ENCODE results near the gene MTA2.

MTA2 gene

GRCh38 chr11:62544581-62545436 is 56.9 kb downstream of the MTA2 start:
- ATAC-seq, result peak; percentile 0; the same call in 2 of the 3 replicates

GRCh38 chr11:62543680-62544444 is 57.8 kb downstream of the MTA2 start:
- no peak for ATAC-seq
- TF ChIP-seq ISL1 (CRISPR knock-in tag; IDR thresholded peaks at IDR 0.05) (no peak), ARNTL (CRISPR knock-in tag; IDR thresholded peaks at IDR 0.05; ENCODE audit: borderline replicate concordance, low read depth) (no peak), OSR1 (CRISPR knock-in tag; IDR thresholded peaks at IDR 0.05) (no peak), TOX (CRISPR knock-in tag; IDR thresholded peaks at IDR 0.05; ENCODE audit: borderline replicate concordance) (no peak), GLIS3 (CRISPR knock-in tag; IDR thresholded peaks at IDR 0.05) (no peak), TCF4 (CRISPR knock-in tag; IDR thresholded peaks at IDR 0.05; ENCODE audit: borderline replicate concordance) (no peak), ZNF70 (CRISPR knock-in tag; IDR thresholded peaks at IDR 0.05) (no peak), PPARA (CRISPR knock-in tag; IDR thresholded peaks at IDR 0.05; ENCODE audit: borderline replicate concordance) (no peak), RARB (CRISPR knock-in tag; IDR thresholded peaks at IDR 0.05) (no peak), ZFP3 (CRISPR knock-in tag; IDR thresholded peaks at IDR 0.05) (no peak), ESRRG (CRISPR knock-in tag; IDR thresholded peaks at IDR 0.05) (no peak), ZNF565 (CRISPR knock-in tag; conservative IDR thresholded peaks at IDR 0.05; ENCODE audit: low read depth) (no peak), BACH2 (CRISPR knock-in tag; IDR thresholded peaks at IDR 0.05; ENCODE audit: borderline replicate concordance) (no peak), PATZ1 (CRISPR knock-in tag; IDR thresholded peaks at IDR 0.05; ENCODE audit: borderline replicate concordance) (no peak), ZFP30 (CRISPR knock-in tag; IDR thresholded peaks at IDR 0.05) (no peak)
- TF ChIP-seq, protein P1, sequence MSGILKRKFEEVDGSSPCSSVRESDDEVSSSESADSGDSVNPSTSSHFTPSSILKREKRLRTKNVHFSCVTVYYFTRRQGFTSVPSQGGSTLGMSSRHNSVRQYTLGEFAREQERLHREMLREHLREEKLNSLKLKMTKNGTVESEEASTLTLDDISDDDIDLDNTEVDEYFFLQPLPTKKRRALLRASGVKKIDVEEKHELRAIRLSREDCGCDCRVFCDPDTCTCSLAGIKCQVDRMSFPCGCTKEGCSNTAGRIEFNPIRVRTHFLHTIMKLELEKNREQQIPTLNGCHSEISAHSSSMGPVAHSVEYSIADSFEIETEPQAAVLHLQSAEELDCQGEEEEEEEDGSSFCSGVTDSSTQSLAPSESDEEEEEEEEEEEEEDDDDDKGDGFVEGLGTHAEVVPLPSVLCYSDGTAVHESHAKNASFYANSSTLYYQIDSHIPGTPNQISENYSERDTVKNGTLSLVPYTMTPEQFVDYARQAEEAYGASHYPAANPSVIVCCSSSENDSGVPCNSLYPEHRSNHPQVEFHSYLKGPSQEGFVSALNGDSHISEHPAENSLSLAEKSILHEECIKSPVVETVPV (CRISPR knock-in tag; IDR thresholded peaks at IDR 0.05), result no peak
- TF ChIP-seq, protein P2, sequence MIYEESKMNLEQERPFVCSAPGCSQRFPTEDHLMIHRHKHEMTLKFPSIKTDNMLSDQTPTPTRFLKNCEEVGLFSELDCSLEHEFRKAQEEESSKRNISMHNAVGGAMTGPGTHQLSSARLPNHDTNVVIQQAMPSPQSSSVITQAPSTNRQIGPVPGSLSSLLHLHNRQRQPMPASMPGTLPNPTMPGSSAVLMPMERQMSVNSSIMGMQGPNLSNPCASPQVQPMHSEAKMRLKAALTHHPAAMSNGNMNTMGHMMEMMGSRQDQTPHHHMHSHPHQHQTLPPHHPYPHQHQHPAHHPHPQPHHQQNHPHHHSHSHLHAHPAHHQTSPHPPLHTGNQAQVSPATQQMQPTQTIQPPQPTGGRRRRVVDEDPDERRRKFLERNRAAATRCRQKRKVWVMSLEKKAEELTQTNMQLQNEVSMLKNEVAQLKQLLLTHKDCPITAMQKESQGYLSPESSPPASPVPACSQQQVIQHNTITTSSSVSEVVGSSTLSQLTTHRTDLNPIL (CRISPR knock-in tag; IDR thresholded peaks at IDR 0.05; ENCODE audit: low read depth), result no peak

More at GRCh38 chr11:62544581-62545436, 56.9 kb downstream of the MTA2 start:
- no peak for TF ChIP-seq PATZ1 (CRISPR knock-in tag; IDR thresholded peaks at IDR 0.05; ENCODE audit: borderline replicate concordance)
- TF ChIP-seq TOX (CRISPR knock-in tag; IDR thresholded peaks at IDR 0.05; ENCODE audit: borderline replicate concordance), result no peak
- TF ChIP-seq ISL1 (CRISPR knock-in tag; IDR thresholded peaks at IDR 0.05), result no peak
- TF ChIP-seq, protein P2 (CRISPR knock-in tag; IDR thresholded peaks at IDR 0.05; ENCODE audit: low read depth), result no peak
- TF ChIP-seq ARNTL (CRISPR knock-in tag; IDR thresholded peaks at IDR 0.05; ENCODE audit: borderline replicate concordance, low read depth), result no peak
- no peak for TF ChIP-seq ESRRG (CRISPR knock-in tag; IDR thresholded peaks at IDR 0.05)
- no peak for TF ChIP-seq ZFP3 (CRISPR knock-in tag; IDR thresholded peaks at IDR 0.05)
- TF ChIP-seq PPARA (CRISPR knock-in tag; IDR thresholded peaks at IDR 0.05; ENCODE audit: borderline replicate concordance), result no peak
- no peak for TF ChIP-seq ZFP30 (CRISPR knock-in tag; IDR thresholded peaks at IDR 0.05)
- no peak for TF ChIP-seq RARB (CRISPR knock-in tag; IDR thresholded peaks at IDR 0.05)
- TF ChIP-seq SNAI2 (CRISPR knock-in tag; IDR thresholded peaks at IDR 0.05), result no peak
- no peak for TF ChIP-seq OSR1 (CRISPR knock-in tag; IDR thresholded peaks at IDR 0.05)
- TF ChIP-seq CSDC2 (CRISPR knock-in tag; IDR thresholded peaks at IDR 0.05), result no peak
- TF ChIP-seq, protein P1 (CRISPR knock-in tag; IDR thresholded peaks at IDR 0.05), result no peak
- no peak for TF ChIP-seq ZNF565 (CRISPR knock-in tag; conservative IDR thresholded peaks at IDR 0.05; ENCODE audit: low read depth)
- no peak for TF ChIP-seq ZNF70 (CRISPR knock-in tag; IDR thresholded peaks at IDR 0.05)
- no peak for TF ChIP-seq TCF4 (CRISPR knock-in tag; IDR thresholded peaks at IDR 0.05; ENCODE audit: borderline replicate concordance)

Data from SK-N-SH treated with all-trans-retinoic acid at 6 μM for 48 hours (cell line).